Cardiac muscle cell (in vitro differentiated cells and primary cell): ENCODE measurements around the gene NPC2. TPM values are rescaled to one million over a fixed set of nuclear protein-coding genes. Genes with fewer than 3 reads are reported as not detected.

Experiments
- DNase-seq, 2 donors: peaks; one replicate each; pipeline versions ENCODE4 v3.0.0 to v3.0.0-alpha.2; 2010 to 2017; ENCODE audit warnings: low read depth in 1 of 2, low spot score in 1 of 2
- H3K27ac ChIP-seq: fragments of 200-600 bp; sonication (generic); 2 replicates; pipeline ENCODE4 v1.5.1; 2016
- H3K27me3 ChIP-seq: fragments of 200-600 bp; sonication (generic); 2 replicates; pipeline ENCODE4 v1.6.0; 2016; ENCODE audit warnings: control low read depth
- H3K36me3 ChIP-seq: fragments of 200-600 bp; sonication (generic); 2 replicates; pipeline ENCODE4 v1.5.1; 2016; ENCODE audit warnings: control low read depth
- H3K4me1 ChIP-seq: fragments of 200-600 bp; sonication (generic); 2 replicates; pipeline ENCODE4 v1.8.1; 2017; ENCODE audit warnings: low read depth, mild to moderate bottlenecking, mixed run types
- H3K4me3 ChIP-seq: fragments of 200-600 bp; sonication (generic); 2 replicates; pipeline ENCODE4 v1.5.1; 2016; ENCODE audit warnings: mild to moderate bottlenecking
- H3K9me3 ChIP-seq: fragments of 200-600 bp; sonication (generic); 2 replicates; pipeline ENCODE4 v1.5.1; 2017; ENCODE audit warnings: low read depth, mild to moderate bottlenecking, control low read depth
- polyA plus RNA-seq: library from polyadenylated mRNA; unstranded; fragments of >200 nt; fragmentation: Nextera tagmentation; extraction: Ambion mirVana; gene quantifications from 2 replicates; pipeline ENCODE4 v1.2.1, GENCODE V29; 2016
- total RNA-seq: library from RNA; depleted of rRNA; stranded (reverse); fragments of >200 nt; gene quantifications from 2 replicates; pipeline ENCODE4 v1.2.3, GENCODE V29; 2016
- TF ChIP-seq, protein P1 (sequence below): IDR thresholded peaks from 2 replicates; pipeline ENCODE4 v1.5.1; 2012; ENCODE audit warnings: low read depth, mild to moderate bottlenecking, low read length

NPC2 gene
- total and polyA plus RNA-seq, 2 experiments from 2014 or later, result 243 to 310 TPM

DNA sequence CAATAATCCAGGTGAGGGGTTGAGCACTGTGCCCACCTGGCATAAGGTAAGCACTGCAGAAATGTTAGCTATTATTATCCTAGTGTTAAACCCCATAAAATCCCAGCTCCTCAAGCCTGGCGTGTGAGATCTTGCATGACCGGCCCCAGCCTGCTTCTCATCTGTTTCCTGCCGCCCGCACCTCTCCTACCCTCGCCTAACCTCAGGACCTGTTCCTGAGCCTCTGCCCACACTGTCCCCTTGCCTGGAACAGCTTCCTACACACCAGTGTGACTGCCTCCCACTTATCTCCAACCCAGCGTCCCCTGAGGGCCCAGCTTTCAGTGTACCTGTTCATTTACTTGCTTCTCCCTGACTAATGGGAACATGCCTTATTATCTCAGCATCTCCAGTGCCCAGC, 25.1 kb upstream of the NPC2 start:
- Histone ChIP-seq H3K4me1 (no peaks in the 10 kb centered on the region), H3K27me3 (no peaks in the 10 kb centered on the region), H3K9me3 (no peaks in the 10 kb centered on the region), H3K27ac (no peak overlapping the region), H3K4me3 (no peak overlapping the region), H3K36me3 (no peaks in the 10 kb centered on the region)
- TF ChIP-seq, protein P1, sequence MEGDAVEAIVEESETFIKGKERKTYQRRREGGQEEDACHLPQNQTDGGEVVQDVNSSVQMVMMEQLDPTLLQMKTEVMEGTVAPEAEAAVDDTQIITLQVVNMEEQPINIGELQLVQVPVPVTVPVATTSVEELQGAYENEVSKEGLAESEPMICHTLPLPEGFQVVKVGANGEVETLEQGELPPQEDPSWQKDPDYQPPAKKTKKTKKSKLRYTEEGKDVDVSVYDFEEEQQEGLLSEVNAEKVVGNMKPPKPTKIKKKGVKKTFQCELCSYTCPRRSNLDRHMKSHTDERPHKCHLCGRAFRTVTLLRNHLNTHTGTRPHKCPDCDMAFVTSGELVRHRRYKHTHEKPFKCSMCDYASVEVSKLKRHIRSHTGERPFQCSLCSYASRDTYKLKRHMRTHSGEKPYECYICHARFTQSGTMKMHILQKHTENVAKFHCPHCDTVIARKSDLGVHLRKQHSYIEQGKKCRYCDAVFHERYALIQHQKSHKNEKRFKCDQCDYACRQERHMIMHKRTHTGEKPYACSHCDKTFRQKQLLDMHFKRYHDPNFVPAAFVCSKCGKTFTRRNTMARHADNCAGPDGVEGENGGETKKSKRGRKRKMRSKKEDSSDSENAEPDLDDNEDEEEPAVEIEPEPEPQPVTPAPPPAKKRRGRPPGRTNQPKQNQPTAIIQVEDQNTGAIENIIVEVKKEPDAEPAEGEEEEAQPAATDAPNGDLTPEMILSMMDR, result no peak
- DNase-seq, result no peak

DNA sequence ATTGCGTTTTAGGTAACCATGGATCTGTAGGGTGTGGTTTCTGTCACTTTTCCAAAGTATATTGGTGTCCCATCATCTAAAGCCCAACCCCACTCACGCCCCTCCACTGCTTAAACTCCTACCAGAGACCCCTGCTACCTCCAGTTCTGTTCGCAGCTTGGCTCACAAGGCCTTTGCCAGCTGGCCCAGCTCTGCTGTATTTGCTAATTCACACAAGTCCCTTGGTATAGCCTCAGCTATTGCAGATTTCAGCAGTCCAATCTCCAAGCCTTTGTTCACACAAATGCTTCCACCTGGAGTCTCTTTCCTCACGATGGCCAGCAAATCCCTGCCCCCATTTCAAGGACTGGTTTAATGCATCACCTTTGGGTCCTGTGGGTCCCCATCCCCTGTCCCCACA, 24.6 kb upstream of the NPC2 start:
- no peak overlapping the region for H3K27ac ChIP-seq
- H3K9me3 ChIP-seq, result no peaks in the 10 kb centered on the region
- no peak overlapping the region for H3K4me3 ChIP-seq
- H3K4me1 ChIP-seq, result no peaks in the 10 kb centered on the region
- no peak for DNase-seq
- TF ChIP-seq, protein P1, result no peak
- H3K36me3 ChIP-seq, result no peaks in the 10 kb centered on the region
- no peaks in the 10 kb centered on the region for H3K27me3 ChIP-seq

DNA sequence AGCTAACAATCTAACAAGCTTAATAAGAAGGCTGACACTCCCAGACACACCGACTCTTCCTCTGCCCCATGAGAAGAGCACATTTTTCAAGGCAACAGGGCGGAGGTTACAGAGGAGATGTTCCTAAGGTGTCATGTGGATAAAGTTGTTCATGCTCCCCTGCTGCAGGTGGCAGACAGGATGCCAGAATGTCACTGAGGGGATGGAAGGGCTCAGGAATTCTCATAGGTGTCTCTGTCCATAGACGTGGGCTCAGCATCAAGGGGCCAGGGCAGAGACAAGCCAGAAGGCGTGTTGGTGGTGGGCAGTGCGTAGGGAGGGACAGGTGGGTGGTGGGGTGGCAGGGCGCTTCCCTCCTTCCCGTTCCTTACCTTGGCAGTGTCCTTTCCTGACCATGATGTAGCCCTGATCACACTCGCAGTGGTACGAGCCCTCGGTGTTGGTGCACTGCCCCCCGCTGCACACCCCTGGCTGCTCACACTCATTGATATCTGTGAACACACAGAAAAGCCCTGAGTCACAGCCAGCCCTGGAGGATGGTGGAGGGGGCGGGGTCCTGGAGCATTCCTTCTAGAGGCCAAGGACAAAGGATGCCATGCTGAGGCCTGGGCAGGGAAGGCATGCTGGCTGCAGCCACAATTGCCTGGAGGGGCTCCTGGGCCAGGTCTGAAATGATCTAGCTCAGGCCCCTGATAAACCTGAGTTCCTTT, 23.5 kb upstream of the NPC2 start:
- TF ChIP-seq, protein P1, result no peak
- no peaks in the 10 kb centered on the region for H3K27me3 ChIP-seq
- no peak overlapping the region for H3K27ac ChIP-seq
- no peaks in the 10 kb centered on the region for H3K9me3 ChIP-seq
- no peak for DNase-seq
- H3K36me3 ChIP-seq, result no peaks in the 10 kb centered on the region
- no peak overlapping the region for H3K4me3 ChIP-seq
- H3K4me1 ChIP-seq, result no peaks in the 10 kb centered on the region

DNA sequence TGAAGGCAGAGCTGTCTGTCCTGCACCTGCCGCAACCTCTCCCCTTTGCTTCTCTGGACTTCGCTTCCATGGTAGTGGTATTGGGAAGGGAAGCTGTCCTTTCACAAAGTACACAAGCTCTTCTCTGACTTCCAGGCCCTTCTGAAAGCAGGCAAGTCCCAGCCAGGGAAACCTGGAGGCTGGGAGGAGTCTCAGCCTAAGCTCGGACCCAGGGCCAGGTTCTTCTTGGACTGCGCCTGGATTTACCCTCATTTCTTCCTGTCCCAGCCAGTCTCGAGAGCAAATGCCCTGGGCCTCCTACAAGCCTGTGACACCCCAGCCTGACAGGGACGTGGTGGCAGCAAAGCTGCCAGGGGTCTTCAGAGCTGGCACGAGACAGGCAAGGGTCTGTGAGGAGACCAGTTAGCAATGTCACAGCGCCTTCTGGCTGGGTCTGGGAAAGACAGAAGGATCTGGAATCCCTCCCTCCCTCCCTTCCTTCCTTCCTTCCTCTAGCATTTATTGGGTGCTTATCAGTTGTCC, 22.8 kb upstream of the NPC2 start:
- TF ChIP-seq, protein P1, result no peak
- no peak for DNase-seq
- H3K27ac ChIP-seq, result no peak overlapping the region

DNA sequence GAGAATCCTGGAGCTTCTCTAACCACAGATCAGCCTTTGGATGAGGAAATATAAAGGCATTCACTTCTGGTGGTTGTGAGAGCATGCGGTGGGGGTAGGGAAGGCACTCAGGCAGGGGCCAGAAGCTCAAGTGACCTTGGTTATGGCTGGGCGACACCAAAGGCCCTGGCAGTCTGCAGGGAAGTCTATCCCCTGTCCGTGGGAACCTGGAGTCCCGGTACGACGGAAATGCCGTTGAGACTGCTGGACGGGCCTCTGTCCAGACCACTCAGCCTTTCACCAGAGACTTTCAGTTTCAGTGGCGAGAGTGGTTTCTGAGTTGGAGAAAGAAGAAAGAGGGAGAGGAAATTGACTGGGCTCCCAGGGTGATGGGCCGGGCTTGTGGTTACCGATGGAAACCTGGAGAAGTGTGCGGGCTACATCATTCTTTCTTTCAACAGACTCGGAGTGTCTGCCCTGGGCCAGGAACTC, 21.4 kb upstream of the NPC2 start:
- H3K27ac ChIP-seq, result no peak overlapping the region
- H3K4me3 ChIP-seq, result no peak overlapping the region
- TF ChIP-seq, protein P1, result no peak
- DNase-seq, result peak in 1 of 2 donors; percentile 78
- no peaks in the 10 kb centered on the region for H3K27me3 ChIP-seq
- peaks cover 14% of the 10 kb centered on the region for H3K4me1 ChIP-seq
- H3K36me3 ChIP-seq, result no peaks in the 10 kb centered on the region
- no peaks in the 10 kb centered on the region for H3K9me3 ChIP-seq

More for the DNA sequence above, 22.8 kb upstream of the NPC2 start:
- Histone ChIP-seq H3K36me3 (no peaks in the 10 kb centered on the region), H3K27me3 (no peaks in the 10 kb centered on the region), H3K4me1 (peaks cover 4% of the 10 kb centered on the region), H3K4me3 (no peak overlapping the region), H3K9me3 (no peaks in the 10 kb centered on the region)
